HL-60/S4 (cell line): Measurements from ENCODE around the gene WNT9A.
"Not testable (repeated sequence)": the region's sequence is repeated elsewhere in the genome, so short reads cannot be mapped to it uniquely, and the experiment has no call there.

Experiments
- in situ Hi-C: fragments of 300-500 bp; cut with MboI; formaldehyde crosslinking; loops from 2 replicates; pipeline ENCODE4 v1.14.3; 2022; ENCODE audit warnings: low sequenced_read_pairs

The WNT9A gene

DNA sequence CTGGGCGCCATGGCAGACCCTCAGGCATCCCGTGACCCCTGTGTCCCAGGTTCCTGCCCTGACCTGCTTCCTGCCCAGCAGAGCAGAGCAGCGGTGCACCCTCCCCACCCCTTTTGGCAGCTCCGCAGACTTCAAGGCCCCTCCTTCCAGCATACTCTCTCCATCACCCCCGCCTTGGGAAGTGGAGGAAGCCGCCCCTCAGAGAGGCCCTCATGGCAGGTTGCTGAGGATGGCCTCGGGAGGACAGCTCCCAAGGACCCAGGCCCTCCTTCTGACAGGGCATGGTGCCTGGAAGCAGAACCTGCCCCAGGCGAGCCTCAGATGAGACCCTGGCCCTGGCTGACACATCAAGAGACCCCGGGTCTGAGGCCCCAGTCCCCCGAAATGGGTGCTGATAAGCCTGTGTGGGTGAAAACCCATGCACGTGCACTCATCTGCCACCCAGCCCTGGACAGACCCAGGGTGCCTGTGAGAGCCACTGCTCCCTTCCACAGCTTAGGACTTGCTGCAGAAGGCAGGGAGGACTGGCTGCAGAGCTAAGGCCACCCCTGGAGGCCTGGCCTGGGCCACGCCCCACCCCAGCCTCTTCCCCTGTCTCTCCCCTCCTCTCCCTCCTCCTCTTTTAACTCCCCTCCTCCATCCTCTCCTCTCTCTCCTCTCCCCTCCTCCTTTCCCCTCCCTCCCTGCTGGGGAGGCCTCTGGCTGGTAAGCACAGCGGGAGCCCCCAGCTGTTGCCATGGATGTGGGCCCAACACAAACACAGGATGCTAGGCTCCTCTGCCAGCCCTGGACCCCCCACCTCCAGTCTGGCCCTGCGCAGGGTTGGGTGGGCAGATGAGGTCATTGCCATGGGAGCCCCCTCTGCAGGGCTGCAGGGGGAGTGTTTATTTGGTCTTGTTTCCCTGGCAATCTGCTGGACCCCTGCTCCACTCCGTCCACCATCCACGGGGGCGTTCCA is 33.7 kb downstream of the WNT9A start:
- in situ Hi-C loops: no loop called here

DNA sequence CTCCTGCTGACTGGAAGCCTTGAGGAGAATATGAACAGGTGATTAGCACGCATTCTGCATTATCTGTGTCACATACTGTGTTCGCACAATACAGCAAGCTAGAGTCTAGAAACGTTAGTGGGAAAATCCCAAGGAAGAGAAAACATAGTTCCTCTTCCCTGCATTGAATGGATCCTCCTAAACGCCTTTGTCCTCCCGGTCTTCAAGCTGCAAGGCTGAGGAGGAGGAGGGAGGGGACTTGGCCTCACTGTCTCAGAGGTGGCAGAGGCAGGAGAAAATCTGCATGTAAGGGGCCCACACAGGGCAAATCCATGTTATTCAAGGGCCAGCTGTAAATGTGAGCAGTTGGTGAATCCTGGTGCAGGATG is 34.4 kb downstream of the WNT9A start:
- in situ Hi-C loops: no loop called here

DNA sequence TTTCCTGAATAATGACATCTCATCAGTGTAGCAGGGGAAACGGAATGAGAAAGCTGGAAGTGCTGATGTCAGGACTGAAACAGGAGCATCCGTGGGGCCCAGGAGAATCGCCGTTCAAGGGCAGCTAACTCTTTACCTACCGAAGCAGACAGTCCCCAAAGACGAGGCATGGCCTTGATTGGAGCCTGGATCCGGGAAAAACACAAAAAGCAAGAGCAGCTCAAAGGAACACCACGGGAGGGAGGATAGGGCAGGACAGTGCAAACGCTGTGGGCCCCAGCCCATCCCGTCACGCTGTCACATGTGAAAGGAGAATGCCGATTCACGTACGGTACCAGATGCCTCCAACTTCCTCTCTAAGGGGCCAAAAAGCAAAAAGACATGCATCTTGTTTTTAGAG is 34.9 kb downstream of the WNT9A start:
- in situ Hi-C loops: no loop called here

DNA sequence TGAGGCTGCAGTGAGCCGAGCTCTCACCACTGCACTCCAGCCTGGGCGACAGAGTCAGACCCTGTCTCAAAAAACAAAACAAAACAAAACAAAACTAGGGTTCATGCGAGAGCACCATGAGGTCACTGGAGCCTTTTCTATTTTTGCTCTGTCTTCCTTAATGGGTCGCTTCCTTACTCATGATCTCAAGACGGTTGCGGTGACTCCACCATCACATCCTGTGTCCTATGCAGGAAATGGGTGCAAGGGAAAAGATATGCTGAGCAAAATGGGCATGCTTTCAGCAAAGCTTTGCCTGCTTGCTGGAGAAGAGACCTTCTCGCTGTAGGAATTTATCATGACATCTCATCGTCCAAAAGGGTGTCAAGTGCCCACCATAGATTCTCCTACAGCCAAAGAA is 36.4 kb downstream of the WNT9A start:
- in situ Hi-C loops: no loop called here

DNA sequence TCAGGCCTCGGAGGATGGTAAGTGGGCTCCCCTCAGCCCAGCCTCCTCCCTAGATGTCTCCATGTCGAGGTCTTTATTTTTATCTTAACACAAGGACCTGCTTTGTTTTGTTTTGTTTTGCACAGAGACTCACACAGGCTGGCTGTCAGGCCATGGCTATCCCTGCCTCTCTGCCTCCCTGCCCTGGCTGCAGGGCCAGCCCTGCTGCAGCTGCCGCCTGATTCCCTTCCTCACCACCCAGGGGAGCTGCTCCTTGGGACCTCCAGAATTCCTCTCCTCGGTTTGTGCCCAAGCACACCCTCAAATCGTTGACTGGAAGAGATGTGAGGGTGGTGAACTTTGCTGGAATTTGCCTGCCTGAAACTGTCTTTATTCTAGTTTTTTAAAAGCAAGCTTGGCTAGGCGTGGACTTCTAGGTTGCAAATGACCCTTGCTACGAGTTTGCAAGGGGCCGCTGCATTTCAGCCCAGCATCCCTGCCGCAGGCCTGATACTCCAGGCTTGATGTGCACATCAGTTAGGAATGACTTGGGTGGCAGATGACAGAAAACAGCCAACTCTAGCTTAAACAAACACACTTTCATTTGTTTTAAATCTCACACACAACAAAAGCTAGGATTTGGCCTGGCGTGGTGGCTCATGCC is 37.1 kb downstream of the WNT9A start:
- in situ Hi-C loops: no loop called here

DNA sequence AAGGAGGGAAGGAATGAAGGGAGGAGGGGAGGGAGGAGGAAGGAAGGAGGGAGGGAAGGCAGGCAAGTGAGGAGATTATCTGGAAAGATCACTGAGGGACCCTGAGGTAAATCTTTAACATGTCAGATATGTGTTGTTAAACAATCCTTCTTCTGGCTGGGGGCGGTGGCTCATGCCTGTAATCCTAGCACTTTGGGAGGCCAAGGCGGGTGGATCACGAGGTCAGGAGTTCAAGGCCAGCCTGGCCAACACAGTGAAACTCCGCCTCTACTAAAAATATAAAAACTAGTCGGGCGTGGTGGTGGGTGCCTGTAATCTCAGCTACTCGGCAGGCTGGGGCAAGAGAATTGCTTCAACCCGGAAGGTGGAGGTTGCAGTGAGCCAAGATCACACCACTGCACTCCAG is 37.8 kb downstream of the WNT9A start:
- in situ Hi-C loops: not testable (repeated sequence)

DNA sequence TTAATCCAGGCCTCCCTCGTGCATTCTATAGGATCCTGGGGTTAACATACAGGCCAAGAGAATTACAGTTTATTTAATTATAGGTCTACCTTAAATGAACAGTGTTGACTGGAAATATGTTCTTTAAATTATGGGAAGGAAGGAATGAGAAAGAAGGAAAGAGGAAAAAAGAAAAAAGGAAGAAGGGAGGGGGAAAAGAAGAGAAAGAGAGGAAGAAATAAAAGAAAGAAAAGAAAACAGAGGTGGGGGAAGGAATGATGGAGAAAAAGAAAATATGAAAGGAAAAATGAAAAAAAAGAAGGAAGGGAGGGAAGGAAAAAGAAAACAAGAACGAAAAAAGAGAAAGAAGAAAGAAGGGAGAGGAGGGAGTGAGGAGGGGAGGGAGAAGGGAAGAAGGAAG is 38.5 kb downstream of the WNT9A start:
- in situ Hi-C loops: no loop called here

DNA sequence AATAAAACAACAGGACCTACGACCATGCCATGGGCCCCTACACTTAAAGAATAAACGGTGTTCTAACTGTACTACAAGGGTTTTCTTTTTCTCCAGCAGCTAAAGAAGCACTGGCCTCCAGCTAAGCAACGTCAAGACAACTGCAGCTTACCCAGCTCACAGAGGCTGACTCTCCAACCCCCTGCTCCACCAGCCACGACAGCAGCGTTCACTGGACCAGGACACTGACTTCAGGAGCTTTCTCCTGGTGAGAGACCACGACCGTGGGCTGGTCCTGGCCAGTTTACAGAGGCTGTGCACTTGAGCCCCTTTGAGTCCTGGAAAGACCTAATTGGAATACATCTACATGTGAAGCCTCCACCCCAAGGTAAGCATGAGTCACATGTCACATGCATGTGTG is 39.4 kb downstream of the WNT9A start:
- in situ Hi-C loops: no loop called here

DNA sequence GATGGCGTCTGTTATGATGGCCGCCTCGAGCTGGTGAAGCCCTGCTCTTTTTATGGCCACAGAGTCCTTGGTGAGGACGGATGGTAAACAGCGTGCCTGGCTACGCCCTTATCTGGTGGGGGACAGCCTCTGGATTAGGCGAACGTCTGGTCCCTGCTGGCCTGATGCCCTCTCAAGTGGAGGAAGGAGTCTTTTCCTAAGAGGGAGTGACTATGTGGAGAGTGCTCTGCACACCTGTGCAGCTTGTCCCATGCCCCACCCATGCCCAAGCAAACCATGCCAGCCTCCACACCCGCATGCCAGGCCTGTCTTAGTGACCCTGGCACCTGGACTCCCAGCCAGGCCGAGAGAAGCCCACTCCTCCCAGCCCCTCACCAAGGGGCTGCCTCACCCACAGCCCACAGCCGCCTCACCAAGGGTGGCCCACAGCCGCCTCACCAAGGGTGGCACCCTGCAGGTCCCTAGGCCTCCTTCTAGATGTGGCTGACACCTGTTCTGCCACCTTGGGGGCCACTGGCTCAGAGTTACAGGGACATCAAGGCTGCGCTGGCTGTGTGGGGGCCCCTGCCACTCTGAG is 40.2 kb downstream of the WNT9A start:
- in situ Hi-C loops: no loop called here

DNA sequence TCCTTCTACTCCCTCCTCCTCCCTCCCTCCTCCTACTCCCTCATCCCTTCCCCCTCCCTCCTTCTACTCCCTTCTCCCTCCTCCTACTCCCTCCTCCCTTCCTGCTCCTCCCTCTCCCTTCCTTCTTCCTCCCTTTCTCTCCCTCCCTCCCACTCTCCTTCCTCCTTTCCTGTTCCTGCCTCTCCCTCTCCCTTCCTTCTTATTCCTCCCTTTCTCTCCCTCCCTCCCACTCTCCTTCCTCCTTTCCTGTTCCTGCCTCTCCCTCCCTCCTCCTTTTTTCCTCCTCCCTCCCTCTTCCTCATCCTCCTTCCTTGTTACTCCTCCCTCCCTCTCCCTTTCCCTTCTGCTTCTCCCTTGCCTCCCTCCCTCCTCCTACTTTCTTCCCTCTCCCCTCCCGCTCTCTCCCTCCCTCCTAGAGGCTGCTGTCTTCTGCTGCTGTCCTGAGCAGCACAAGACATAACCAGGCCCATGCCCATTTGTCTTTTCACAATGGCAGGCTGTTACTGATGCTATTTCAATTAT is 41.1 kb downstream of the WNT9A start:
- in situ Hi-C loops: no loop called here

DNA sequence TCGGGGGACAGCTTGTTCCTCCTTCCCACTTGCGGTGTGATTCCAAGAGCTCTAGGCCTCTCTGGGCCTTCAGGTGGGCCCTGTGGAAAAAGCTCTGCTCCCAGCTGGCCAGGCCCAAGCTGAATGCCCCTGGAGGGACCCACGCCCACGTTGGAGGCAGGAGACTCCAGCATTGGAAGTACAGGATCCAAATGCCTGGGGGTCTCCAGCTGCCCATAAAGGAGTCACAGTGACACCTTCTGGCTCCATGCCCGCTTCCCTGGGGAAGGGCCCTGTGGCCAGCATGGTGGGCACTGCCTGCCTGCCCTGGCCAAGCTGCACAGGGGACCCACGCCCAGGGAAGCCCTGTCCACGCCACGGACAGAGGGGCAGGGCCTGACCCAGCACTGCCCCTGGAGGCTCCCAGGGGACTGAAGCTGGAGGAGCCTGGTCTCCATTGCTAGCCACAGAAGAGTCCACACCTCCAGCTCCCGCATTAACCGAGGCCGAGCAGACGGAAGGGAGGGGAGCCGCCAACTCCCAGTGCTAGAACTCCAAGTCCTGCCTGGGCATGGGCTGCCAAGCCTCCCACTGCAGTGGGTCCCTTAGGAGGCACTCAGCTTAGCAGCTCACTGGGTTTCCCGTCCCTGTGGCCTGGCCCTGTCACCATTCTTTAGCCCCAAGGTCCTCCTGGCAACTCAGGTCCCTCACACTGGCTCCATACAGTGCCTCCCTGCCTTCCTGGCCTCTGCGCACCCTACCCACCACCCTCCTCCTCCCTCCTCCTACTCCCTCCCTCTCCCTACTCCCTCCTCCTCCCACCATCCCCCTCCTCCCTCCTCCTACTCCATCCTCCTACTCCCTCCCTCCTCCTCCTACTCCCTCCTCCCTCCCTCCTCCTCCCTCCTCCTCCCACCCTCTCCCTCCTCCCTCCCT is 41.9 kb downstream of the WNT9A start:
- in situ Hi-C loops: no loop called here

DNA sequence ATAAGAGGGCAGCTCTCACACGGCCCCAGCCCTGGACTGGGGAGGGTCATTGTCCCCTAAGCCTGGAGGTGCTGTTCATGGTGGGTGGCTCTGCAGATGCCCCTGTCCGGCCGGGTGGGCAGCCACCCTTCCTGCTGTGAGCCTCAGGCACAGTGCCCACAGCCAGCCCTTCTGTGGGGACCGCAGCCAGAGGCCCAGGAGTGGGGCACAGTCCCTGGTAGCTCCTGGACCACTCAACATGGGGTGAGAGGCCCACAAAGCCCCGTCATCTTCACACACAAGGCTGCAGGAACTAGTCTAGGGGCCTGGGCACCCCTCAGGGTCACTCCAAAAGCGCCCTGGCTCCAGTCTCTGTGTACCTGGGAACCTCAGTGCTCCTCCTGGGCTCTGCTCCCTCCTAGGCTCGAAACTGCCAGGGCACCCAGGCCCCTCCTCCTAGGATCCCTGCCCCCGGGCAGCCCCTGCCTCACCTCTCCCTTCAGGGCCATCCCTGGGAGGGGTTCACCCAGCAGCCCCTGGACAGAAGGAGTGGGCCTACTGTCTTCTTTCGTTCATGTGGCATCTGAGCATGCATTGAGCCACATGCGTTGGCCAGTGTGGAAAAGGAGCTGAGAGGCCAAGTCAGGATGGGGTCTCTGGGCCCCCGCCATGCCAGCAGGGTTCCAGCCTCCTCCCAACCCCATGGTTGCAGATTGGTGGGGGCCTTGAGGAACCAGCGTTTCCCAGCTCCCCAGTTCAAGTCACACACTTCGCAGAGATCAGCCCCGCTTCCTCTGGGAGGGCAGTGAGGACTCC is 43.0 kb downstream of the WNT9A start:
- in situ Hi-C loops: no loop called here

DNA sequence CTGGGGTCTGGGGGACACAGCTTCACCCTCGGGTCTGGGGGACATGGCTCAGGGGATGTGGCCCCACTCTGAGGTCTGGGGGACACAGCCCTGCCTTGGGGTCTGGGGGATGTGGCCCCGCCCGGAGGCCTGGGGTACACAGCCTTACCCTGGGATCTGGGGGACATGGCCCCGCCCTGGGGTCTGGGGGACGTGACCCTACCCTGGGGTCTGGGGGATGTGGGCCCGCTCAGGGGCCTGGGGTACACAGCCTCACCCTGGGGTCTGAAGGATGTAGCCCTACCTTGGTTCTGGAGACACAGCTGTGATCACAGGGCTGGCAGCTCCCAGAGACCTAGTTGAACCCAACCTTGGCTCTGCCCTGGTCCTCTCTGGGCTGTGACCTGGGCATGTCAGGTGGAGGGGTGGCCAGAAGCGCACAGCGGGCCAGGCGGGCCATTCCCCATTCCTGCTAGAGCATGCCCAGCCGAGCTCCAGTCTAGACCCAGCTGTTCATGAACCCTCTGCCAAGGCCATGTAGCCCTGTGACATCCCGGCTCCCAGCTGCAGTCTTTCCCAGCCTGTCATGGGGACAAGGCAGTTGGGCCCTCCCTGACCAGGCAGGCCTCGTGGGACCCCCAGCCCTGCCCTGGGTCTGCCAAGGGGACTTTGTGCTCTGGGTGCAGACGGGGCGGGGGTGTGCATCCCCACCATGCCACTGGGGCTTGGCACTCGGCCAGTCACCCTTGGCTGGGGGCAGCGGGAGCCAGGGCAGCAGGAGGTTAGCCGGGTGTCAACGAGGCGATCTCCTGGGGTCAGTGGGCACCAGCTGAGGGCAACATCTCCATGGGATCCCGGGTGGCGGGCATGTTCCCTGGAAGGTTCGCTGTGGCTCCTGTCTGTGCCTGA is 43.9 kb downstream of the WNT9A start:
- in situ Hi-C loops: no loop called here

DNA sequence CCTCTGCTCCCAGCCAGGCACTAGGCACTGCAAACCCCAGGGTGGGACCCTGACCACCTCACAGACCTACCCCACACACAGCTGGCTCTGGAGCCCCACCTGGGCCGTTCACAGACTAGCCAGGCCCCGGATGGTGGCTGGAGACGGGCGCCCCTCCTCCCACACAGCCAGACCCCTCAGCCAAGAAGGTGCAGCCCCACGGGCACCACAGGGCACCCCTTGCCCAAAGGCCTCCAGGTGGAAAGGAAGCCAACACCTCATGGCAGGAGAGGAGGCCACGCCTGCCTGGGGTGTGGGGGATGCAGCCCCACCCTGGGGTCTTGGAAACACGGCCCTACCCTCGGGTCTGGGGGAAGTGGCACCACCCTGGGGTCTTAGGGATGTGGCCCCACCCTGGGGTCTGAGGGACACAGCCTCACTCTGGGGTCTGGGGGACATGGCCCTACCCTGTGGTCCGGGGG is 44.6 kb downstream of the WNT9A start:
- in situ Hi-C loops: no loop called here

DNA sequence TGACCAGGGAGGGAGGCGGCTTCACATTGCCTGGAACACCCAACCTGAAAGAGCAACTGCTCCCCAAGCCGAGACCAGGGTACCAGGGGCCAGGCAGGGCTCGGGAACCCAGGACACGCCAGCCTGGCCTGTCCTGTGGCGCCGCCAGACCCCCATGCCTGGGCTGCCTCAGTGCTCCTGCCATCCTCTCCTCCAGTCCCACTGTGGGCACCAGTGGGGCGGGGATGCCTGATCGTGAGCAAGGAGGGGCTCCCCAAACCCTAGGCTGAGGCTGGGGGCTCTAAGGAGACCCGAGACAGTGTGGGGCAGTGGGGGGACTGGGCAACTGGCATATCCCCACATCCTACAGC is 45.1 kb downstream of the WNT9A start:
- in situ Hi-C loops: no loop called here

DNA sequence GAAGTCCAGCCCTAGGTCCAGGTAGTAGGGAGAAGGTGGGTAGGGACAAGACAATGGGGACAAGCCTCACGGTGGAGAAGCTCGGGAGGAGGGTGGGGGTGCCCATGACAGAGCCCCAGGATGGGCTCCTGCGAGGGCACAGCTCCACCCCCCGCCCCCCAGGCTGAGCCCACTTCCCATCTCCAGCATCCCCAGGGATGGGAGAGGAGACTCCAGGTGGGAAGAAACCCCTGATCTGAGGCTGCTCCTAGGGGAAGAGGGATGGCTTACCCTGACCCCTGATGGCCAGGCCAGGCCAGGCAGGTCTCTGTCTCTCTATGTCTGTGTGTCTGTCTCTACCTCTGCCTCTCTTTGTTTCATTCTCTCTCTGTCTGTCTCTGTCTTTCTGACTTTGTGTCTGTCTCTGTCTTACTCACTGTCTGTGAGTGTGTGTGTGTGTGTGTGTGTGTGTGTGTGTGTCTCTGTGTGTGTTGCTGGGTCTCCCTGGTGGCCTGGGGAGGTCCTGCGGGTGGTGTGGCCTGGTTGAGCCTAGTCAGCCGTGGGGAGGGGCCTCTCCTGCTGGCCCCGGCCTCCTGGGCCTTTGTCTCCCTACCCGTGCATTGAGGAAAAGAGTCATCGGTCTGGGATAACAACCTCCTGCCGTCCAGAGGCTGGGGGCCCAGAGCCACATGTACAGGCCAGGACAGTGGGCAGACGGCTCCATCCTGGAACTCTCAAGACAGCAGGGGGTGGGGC is 45.7 kb downstream of the WNT9A start:
- in situ Hi-C loops: no loop called here

DNA sequence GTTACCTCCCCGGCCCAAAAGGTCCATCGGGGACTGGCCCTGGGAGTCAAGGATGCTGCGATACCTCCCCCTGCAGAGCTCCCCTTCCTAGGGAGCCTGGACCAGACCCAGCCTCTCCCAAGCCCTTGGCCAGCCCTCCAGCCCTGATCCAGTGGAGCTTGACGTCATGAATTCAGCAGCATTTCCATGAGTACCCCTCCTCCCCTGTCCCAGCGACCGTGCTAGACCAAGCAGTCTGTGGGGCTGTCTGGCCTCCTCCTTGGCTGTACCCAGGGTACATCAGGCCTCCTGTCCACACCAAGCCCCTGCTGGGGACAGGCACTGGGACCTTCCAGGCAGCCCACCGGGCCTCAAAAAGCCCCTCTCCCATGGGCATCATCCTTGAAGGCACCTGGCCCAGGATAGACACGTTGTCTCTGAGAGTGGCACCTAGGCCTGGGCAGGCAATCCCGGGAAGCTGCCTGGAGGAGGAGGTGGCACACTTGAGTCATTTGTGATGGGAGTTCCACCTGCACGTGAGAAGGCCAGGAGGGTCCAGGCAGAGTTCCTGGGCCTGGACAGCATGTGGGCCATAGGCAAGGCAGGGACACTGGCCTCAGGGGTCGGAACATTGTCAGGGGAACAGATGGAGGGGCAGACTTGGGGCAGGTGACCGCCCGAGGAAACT is 46.4 kb downstream of the WNT9A start:
- in situ Hi-C loops: no loop called here

DNA sequence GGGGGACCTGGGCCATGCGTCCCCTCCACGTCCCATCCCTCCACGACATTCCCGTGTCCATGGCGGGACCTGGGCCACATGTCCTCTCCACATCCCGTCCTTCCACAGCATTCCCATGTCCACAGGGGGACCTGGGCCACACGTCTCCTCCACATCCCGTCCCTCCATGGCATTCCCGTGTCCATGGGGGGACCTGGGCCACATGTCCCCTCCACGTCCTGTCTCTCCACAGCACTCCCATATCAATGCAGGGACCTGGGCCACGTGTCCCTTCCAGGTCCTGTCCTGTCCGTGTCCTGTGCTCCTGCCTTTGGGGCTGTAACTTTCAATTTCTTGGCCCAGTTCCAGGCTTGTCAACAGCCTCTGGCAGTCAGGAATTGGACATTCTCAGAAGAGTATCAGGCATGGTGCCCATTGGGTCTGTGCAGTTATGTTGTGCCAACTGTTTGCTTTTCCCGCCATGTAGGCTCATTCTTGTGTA is 47.1 kb downstream of the WNT9A start:
- in situ Hi-C loops: no loop called here
